ENCODE measurements around the gene C17orf67. TPM values are rescaled to one million over a fixed set of nuclear protein-coding genes. Genes with fewer than 3 reads are reported as not detected.

The C17orf67 gene
- total and polyA plus RNA-seq, 4 donors = 0.19 to 1.4 (median 0.78) TPM

GRCh38 chr17:56830726-56831368 is 2.9 kb downstream of the C17orf67 start:
- Histone ChIP-seq H3K9ac (ENCODE audit: low read depth in 1 of 2, low read length in 2 of 2) (no peak overlapping the region), H3K9me3 (ENCODE audit: control insufficient read depth in 4 of 4, low read length in 3 of 4) (no peaks in the 10 kb centered on the region), H3K27me3 (ENCODE audit: control insufficient read depth in 4 of 4, insufficient read depth in 4 of 4, low read length in 3 of 4) (no peaks in the 10 kb centered on the region), H3K4me3 (ENCODE audit: low read depth in 1 of 3, low read length in 3 of 3) (no peak overlapping the region), H3K27ac (ENCODE audit: low read depth in 1 of 2, low read length in 2 of 2) (no peak overlapping the region), H3K36me3 (ENCODE audit: control insufficient read depth in 4 of 4, insufficient read depth in 3 of 4, low read depth in 1 of 4, low read length in 3 of 4) (no peaks in the 10 kb centered on the region), H3K4me1 (ENCODE audit: control insufficient read depth in 4 of 4, insufficient read depth in 4 of 4, low read length in 3 of 4) (peaks cover 9 to 48% (median 36%) of the 10 kb centered on the region in 4 donors)
- 86% methylated on average over 7 of the region's 7 CpGs for WGBS
- DNase-seq (ENCODE audit: low spot score) = no peak
- TF ChIP-seq GABPA (IDR thresholded peaks at IDR 0.05 in 1 of 2, conservative IDR thresholded peaks at IDR 0.05 in 1 of 2) = no peak

- DNase-seq (ENCODE audit: low spot score) = no peak
- H3K36me3 ChIP-seq (ENCODE audit: control insufficient read depth in 4 of 4, insufficient read depth in 3 of 4, low read depth in 1 of 4, low read length in 3 of 4) = peaks cover 0 to 2% (median 0%) of the 10 kb centered on the region in 4 donors
- H3K27me3 ChIP-seq (ENCODE audit: control insufficient read depth in 4 of 4, insufficient read depth in 4 of 4, low read length in 3 of 4) = no peaks in the 10 kb centered on the region
- no peak overlapping the region for H3K27ac ChIP-seq (ENCODE audit: low read depth in 1 of 2, low read length in 2 of 2)
- no peak overlapping the region for H3K4me3 ChIP-seq (ENCODE audit: low read depth in 1 of 3, low read length in 3 of 3)
- WGBS = 49% methylated on average over 4 of the region's 4 CpGs
- H3K9ac ChIP-seq (ENCODE audit: low read depth in 1 of 2, low read length in 2 of 2) = no peak overlapping the region
- H3K4me1 ChIP-seq (ENCODE audit: control insufficient read depth in 4 of 4, insufficient read depth in 4 of 4, low read length in 3 of 4) = peaks cover 7 to 51% (median 39%) of the 10 kb centered on the region in 4 donors
- H3K9me3 ChIP-seq (ENCODE audit: control insufficient read depth in 4 of 4, low read length in 3 of 4) = no peaks in the 10 kb centered on the region
- TF ChIP-seq, protein P1, sequence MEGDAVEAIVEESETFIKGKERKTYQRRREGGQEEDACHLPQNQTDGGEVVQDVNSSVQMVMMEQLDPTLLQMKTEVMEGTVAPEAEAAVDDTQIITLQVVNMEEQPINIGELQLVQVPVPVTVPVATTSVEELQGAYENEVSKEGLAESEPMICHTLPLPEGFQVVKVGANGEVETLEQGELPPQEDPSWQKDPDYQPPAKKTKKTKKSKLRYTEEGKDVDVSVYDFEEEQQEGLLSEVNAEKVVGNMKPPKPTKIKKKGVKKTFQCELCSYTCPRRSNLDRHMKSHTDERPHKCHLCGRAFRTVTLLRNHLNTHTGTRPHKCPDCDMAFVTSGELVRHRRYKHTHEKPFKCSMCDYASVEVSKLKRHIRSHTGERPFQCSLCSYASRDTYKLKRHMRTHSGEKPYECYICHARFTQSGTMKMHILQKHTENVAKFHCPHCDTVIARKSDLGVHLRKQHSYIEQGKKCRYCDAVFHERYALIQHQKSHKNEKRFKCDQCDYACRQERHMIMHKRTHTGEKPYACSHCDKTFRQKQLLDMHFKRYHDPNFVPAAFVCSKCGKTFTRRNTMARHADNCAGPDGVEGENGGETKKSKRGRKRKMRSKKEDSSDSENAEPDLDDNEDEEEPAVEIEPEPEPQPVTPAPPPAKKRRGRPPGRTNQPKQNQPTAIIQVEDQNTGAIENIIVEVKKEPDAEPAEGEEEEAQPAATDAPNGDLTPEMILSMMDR (IDR thresholded peaks at IDR 0.05; ENCODE audit: low read depth, low read length, missing input control) = no peak
- TF ChIP-seq GABPA (IDR thresholded peaks at IDR 0.05 in 1 of 2, conservative IDR thresholded peaks at IDR 0.05 in 1 of 2) (no peak), FOXA1 (IDR thresholded peaks at IDR 0.05) (peak; percentile 12), MAX (IDR thresholded peaks at IDR 0.05) (no peak), REST (IDR thresholded peaks at IDR 0.05) (no peak), SP1 (IDR thresholded peaks at IDR 0.05) (no peak), YY1 (IDR thresholded peaks at IDR 0.05) (no peak), NR2F2 (IDR thresholded peaks at IDR 0.05) (no peak), ZBTB33 (IDR thresholded peaks at IDR 0.05) (peak; percentile 40), JUND (IDR thresholded peaks at IDR 0.05) (no peak), RAD21 (IDR thresholded peaks at IDR 0.05) (peak in 1 of 2 donors; percentile 10), TAF1 (conservative IDR thresholded peaks at IDR 0.05) (no peak), FOXA2 (IDR thresholded peaks at IDR 0.05) (peak; percentile 45), RXRA (IDR thresholded peaks at IDR 0.05) (peak in 1 of 2 donors; percentile 67), EGR1 (IDR thresholded peaks at IDR 0.05; ENCODE audit: low read depth in 2 of 2) (no peak), HNF4A (conservative IDR thresholded peaks at IDR 0.05) (peak; percentile 15 to 60), HNF4G (IDR thresholded peaks at IDR 0.05) (no peak)
- TF ChIP-seq, protein P2, sequence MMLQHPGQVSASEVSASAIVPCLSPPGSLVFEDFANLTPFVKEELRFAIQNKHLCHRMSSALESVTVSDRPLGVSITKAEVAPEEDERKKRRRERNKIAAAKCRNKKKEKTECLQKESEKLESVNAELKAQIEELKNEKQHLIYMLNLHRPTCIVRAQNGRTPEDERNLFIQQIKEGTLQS (IDR thresholded peaks at IDR 0.05) = no peak
Observed at GRCh38 chr17:56826611-56827414, 6.9 kb downstream of the C17orf67 start.
